IPS DF 6.9 (cell line): Measurements from ENCODE around the gene S100PBP.

ENCODE experiments used
- DNase-seq: peaks from one replicate; pipeline ENCODE4 v3.0.0-alpha.2; 2013; ENCODE audit warnings: low read depth, low spot score
- H3K27ac ChIP-seq: one replicate; pipeline ENCODE4 v1.5.1; 2013; ENCODE audit warnings: low read length, control low read depth
- H3K27me3 ChIP-seq: 2 replicates; pipeline ENCODE4 v1.6.1; 2013; ENCODE audit warnings: mild to moderate bottlenecking, low read length; ENCODE audit not compliant: control insufficient read depth, insufficient read depth
- H3K36me3 ChIP-seq: 2 replicates; pipeline ENCODE4 v1.6.1; 2013; ENCODE audit warnings: low read length; ENCODE audit not compliant: control insufficient read depth, insufficient read depth
- H3K4me1 ChIP-seq: 2 replicates; pipeline ENCODE4 v1.6.1; 2013; ENCODE audit warnings: low read length; ENCODE audit not compliant: control insufficient read depth, insufficient read depth
- H3K4me3 ChIP-seq: 2 replicates; pipeline ENCODE4 v1.5.1; 2013; ENCODE audit warnings: mild to moderate bottlenecking, low read length
- H3K9me3 ChIP-seq: 2 replicates; pipeline ENCODE4 v1.6.1; 2013; ENCODE audit warnings: low read length, inconsistent platforms; ENCODE audit not compliant: control insufficient read depth, insufficient read depth
- WGBS: extraction: QIAGEN DNeasy Blood & Tissue Kit; methylation state at CpG from one replicate; pipeline ENCODE4 v1.1.7; 2013; ENCODE audit warnings: mixed read lengths, missing lambda C conversion rate; ENCODE audit not compliant: insufficient read length, insufficient coverage; 5-methylcytosine and 5-hydroxymethylcytosine counted together

S100PBP gene

DNA sequence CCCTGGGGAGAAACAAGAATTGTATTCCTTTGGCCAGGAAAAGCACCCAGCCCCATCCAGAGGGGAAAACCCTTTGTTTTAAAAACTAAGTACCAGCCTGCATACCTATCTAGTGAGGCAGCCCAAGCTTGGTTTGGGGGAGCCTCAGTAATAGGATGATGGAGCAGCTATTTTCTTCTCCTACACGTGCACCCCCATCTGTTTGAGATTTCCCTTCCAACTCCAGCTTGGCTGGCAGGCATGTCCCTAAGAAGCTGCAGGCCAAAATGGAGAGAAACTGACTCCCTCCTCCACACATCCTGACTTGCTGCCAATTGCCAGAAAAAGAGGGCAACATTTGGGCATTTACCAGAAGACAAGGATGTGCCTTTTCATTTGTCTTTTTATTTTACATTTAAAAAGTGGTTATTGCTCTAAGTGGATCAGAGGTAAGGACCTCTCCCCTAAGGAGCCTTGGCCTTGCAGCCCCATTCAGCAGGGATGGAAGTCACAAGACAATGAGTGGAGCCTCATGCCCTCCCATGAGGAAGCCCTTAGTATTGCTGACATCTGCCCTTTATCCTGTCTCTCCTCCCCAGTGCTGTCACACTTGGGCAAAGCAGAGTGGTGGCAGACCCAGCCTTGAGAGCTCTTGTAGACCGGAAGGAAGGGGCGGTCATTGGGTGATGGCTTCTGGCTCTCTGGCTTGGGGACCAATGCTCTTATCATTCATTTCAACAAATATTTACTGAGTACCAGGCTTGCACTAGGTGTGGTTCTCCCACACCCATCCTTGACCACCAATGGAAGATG, 44.6 kb downstream of the S100PBP start:
- H3K4me1 ChIP-seq: no peaks in the 10 kb centered on the region
- no peaks in the 10 kb centered on the region for H3K9me3 ChIP-seq
- no peak overlapping the region for H3K4me3 ChIP-seq
- no peak for DNase-seq
- no peak overlapping the region for H3K27ac ChIP-seq
- no CpG with 5 or more reads among the region's 3 CpGs for WGBS
- no peaks in the 10 kb centered on the region for H3K27me3 ChIP-seq
- H3K36me3 ChIP-seq: no peaks in the 10 kb centered on the region

DNA sequence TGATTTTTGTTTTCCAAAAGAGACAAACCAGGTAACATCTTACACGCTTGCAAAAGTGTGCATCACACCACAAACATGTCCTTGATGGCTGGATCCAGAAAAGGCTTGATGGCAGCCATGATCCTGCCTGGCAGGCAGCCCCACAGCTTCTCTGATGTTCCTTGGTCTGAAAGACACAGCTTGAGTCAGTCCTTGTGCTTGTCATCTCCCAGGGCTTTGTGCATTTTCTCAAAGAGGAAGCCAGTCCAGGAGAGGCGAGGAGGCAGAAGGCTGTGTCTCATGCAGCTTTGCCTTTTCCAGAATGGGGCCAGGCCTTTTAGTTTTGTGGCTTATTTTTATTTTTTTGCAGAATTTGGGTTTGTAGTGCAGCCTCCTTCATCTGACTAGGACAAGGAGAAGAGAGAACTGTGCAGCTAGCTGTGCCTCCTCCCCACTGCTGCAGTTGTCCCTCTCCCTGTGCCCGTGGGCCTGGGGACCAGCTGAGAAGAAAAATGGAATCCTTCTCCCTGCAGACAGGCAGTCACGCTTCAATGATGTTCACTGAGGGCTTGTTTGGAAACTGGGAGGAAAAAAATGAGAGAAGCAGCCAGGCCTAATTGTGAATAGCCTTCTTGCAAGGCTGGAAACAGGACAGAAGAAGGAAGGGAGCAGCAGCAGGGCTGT, 45.9 kb downstream of the S100PBP start:
- H3K9me3 ChIP-seq: no peaks in the 10 kb centered on the region
- DNase-seq: no peak
- WGBS: no CpG with 5 or more reads among the region's 4 CpGs
- no peak overlapping the region for H3K4me3 ChIP-seq
- no peaks in the 10 kb centered on the region for H3K4me1 ChIP-seq
- no peaks in the 10 kb centered on the region for H3K27me3 ChIP-seq
- no peaks in the 10 kb centered on the region for H3K36me3 ChIP-seq
- H3K27ac ChIP-seq: no peak overlapping the region

DNA sequence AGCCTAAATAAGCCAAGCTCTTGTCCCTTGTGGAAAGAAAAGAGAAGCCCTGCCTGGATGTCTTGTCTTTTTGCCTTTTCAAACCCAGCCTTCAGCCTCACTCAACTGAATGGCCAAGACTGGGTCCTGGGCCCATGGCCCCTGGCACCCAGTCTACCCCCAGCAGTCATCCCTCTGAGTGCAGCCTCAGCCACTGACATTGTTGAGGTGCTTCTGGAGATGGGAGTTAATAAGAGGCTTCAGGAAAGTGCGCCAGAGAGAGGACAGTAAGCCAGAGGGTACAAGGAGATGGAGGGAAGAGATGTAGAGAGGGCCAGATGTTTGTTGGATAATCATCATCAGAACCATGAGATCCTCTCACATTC, 46.4 kb downstream of the S100PBP start:
- no peak overlapping the region for H3K4me3 ChIP-seq
- no peaks in the 10 kb centered on the region for H3K27me3 ChIP-seq
- no peak overlapping the region for H3K27ac ChIP-seq
- no peaks in the 10 kb centered on the region for H3K36me3 ChIP-seq
- no peak for DNase-seq
- no CpG with 5 or more reads among the region's 1 CpG for WGBS
- no peaks in the 10 kb centered on the region for H3K9me3 ChIP-seq
- H3K4me1 ChIP-seq: no peaks in the 10 kb centered on the region

DNA sequence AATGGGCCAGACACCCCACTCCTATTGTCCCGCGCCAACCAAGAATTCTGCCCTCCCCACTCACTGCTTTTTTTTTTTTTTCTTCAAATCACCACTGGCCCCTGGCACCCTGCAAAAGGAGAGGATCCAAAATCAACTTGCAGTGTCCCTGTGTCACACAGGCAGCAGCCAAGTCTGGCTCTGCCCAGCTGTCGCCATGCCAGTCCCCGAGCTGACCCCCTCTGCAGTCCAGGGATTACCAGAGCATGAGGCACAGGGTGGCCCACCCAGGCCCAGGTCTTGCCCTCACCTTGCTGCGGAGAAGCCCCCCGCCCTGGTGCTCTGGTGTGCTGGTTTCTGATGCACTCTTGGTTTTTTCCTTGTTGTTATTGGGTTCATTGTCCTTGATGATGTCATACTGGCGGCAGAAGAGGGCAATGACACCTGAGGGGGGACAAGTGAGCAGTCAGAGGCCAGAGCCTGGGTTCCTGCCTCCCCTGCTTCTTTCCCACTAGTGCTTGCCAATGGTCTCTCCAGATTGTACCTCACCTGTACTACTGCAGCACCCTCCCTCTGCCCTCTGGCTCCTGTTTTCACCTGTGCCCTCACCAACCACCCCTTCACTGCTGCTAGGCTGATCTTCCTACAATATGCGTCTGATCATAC, 47.0 kb downstream of the S100PBP start:
- H3K27me3 ChIP-seq: peaks cover under 1% of the 10 kb centered on the region; the same call in 1 of the 2 replicates
- WGBS: no CpG with 5 or more reads among the region's 8 CpGs
- H3K9me3 ChIP-seq: no peaks in the 10 kb centered on the region
- no peaks in the 10 kb centered on the region for H3K4me1 ChIP-seq
- no peak for DNase-seq
- H3K27ac ChIP-seq: no peak overlapping the region
- H3K36me3 ChIP-seq: no peaks in the 10 kb centered on the region
- H3K4me3 ChIP-seq: no peak overlapping the region

DNA sequence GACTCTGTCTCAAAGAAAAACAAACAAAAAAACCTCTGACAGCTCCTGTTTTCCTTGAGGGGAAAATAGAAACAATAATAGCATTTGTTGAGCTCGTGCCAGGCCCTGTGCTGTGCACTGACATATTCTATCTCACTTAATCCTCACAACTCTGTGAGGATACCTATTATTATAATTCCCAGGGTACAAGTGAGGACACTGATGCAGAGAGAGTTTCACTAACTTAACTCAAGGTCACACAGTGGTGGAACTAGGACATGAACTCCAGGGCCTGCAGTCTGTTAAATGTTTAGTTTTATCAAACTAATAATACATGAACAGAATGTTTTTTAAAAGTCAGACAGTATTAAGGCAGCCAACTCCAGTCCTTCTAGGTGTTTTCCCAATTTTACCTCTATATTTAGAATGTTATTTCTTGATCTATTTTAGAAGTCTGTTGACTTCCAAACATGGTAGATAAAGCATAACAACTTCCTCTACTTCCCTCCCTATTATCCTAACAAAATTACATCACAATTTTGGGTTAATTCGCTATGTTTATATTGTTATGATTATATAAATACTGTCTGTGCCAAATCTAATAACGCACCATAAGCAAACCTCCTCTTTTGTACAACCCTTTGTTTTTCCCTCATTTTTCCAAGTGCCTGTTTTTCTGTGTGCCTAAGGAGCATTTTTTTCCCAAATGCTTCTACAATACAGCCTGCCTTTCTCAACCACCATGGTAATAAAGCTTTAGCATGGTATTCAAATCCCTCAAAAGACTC, 48.4 kb downstream of the S100PBP start:
- Histone ChIP-seq H3K4me1 (peaks cover 1% of the 10 kb centered on the region; the same call in 1 of the 2 replicates), H3K4me3 (no peak overlapping the region), H3K36me3 (no peaks in the 10 kb centered on the region), H3K27me3 (peaks cover 9% of the 10 kb centered on the region; the same call in 1 of the 2 replicates), H3K9me3 (no peaks in the 10 kb centered on the region), H3K27ac (no peak overlapping the region)
- DNase-seq: no peak
- WGBS: no CpG with 5 or more reads among the region's 3 CpGs

DNA sequence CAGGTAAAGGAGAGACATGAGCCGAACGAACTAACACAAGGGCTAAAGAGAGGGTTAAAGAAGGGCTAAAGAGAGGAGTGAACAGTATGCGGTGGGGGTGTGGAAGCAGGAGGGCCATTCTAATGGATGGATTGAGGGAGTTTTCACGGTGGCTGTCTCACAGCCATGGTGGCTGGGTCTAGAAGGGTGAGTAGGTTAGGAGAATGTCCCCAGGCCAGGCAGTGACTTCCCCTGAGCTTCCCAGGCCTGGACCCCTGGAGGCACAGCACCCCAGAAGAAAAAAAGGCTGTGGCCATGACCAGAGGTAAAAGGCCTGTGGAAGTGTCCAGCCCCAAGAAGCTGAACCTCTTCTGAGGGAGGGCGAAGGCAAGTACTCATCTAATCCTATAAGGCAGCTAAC, 49.7 kb downstream of the S100PBP start:
- no peak for DNase-seq
- peaks cover 6% of the 10 kb centered on the region for H3K4me1 ChIP-seq
- H3K4me3 ChIP-seq: no peak overlapping the region
- WGBS: no CpG with 5 or more reads among the region's 5 CpGs
- no peak overlapping the region for H3K27ac ChIP-seq
- H3K27me3 ChIP-seq: peaks cover 20% of the 10 kb centered on the region
- H3K36me3 ChIP-seq: no peaks in the 10 kb centered on the region
- H3K9me3 ChIP-seq: no peaks in the 10 kb centered on the region

DNA sequence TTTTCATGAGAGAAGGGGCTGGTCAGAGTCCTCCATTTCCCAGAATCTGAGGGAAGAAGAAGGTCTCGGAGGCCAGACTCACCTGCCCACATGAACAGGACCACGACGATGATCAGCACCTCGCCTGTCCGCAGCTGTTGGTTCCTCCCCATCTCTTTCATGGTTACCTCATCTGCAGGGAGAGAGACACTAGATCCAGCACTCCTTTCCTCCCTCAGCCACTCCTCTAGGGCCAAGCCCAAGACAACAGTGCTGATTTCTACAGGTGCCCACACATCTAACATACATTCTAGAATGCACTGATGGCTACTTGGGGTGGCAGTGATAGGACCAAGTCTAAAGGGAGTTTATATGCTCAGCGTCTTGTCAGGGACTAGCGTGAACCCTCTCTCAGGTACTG, 50.2 kb downstream of the S100PBP start:
- no CpG with 5 or more reads among the region's 7 CpGs for WGBS

DNA sequence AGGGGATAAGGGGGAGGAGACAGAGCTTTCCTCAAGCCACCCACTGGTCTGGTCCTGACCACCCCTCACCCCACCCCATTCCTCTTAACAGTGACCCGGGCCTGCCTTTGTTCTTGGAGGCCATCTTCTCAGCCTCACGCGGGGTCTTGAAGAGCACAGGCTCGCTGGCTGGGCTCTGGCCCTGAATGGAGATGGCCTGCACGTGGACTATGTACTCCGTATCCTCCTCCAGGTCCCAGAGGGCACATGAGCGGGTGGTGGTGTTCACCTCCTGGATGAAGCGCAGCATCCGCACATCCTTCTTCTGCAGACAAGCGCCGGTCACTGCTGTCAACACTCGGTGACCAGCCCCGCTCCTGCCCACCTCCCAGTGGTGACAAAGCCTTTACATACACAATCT, 50.6 kb downstream of the S100PBP start:
- Histone ChIP-seq H3K4me3 (no peak overlapping the region), H3K27me3 (peaks cover 21% of the 10 kb centered on the region), H3K36me3 (no peaks in the 10 kb centered on the region), H3K9me3 (no peaks in the 10 kb centered on the region), H3K27ac (no peak overlapping the region), H3K4me1 (peaks cover 6% of the 10 kb centered on the region)
- WGBS: no CpG with 5 or more reads among the region's 13 CpGs
- DNase-seq: no peak

More for the DNA sequence above, 50.2 kb downstream of the S100PBP start:
- Histone ChIP-seq H3K27ac (no peak overlapping the region), H3K27me3 (peaks cover 21% of the 10 kb centered on the region), H3K9me3 (no peaks in the 10 kb centered on the region), H3K4me1 (peaks cover 6% of the 10 kb centered on the region), H3K4me3 (no peak overlapping the region), H3K36me3 (no peaks in the 10 kb centered on the region)
- DNase-seq: no peak

DNA sequence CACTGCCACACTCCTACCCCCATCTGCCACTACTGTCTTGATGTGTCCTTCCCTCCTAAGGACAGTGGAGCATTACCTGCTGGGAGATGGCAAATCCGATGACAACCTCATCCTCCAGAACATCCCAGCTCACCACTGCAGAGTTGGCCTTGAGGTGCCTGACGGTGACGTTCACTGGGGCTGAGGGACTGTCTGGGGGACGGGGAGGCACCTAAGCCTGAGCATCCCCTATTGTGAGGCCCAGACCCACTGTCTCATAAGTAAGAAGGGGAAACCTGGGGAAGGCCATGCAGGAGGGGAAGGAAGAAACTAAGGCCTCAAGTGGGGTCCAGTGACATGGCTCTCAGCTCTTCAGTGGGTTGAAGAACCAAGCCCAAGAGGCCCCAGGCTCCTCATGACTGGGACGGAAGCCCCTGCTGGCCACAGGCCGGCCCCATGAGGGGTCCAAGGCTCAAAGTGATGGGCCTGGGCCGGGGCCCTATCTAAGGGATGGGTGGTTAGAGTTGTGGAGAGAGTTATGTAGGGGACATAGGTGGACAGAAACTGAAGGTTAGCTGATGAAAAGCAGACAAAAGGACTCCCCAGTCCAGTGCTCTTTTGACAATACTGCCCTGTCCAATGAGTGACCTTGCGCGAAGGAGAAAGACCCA, 51.5 kb downstream of the S100PBP start:
- no peak for DNase-seq
- peaks cover 6% of the 10 kb centered on the region for H3K4me1 ChIP-seq
- no peak overlapping the region for H3K27ac ChIP-seq
- no peak overlapping the region for H3K4me3 ChIP-seq
- no CpG with 5 or more reads among the region's 9 CpGs for WGBS
- H3K36me3 ChIP-seq: no peaks in the 10 kb centered on the region
- H3K9me3 ChIP-seq: no peaks in the 10 kb centered on the region
- H3K27me3 ChIP-seq: peaks cover 21% of the 10 kb centered on the region
